HL-60 (cell line): Measurements from ENCODE around the gene HSPD1.
A peak's percentile ranks its signal among the peaks of the same experiment; 100 is the strongest.

Experiments
- DNase-seq, 2 experiments: peaks; one replicate each; pipeline ENCODE4 v3.0.0-alpha.2; 2010 to 2020; ENCODE audit warnings: low read depth in 1 of 2, low spot score in 1 of 2
- H3K27ac ChIP-seq: fragments of 250-450 bp; sonication (Bioruptor Pico); replicated peaks from 2 replicates; pipeline ENCODE4 v1.5.1; 2020; ENCODE audit warnings: mild to moderate bottlenecking, moderate library complexity
- H3K27me3 ChIP-seq: fragments of 250-450 bp; sonication (Bioruptor Pico); 2 replicates; pipeline ENCODE4 v1.5.1; 2021; ENCODE audit warnings: mild to moderate bottlenecking, moderate library complexity; ENCODE audit not compliant: insufficient read depth, poor library complexity, severe bottlenecking
- H3K4me3 ChIP-seq: replicated peaks from 2 replicates; pipeline ENCODE4 v1.5.1; 2011; ENCODE audit warnings: mild to moderate bottlenecking, control low read depth, low read length; ENCODE audit not compliant: insufficient read depth
- CTCF ChIP-seq: IDR thresholded peaks from one replicate; pipeline ENCODE4 v1.5.1; 2011; ENCODE audit warnings: low read length, control low read depth, inconsistent platforms; ENCODE audit not compliant: insufficient read depth
- GABPA ChIP-seq: IDR thresholded peaks from 2 replicates; pipeline ENCODE4 v1.6.1; 2012; ENCODE audit warnings: low read depth
- POLR2AphosphoS5 ChIP-seq: IDR thresholded peaks from 2 replicates; pipeline ENCODE4 v1.6.1; 2012; ENCODE audit warnings: low read depth
- REST ChIP-seq: IDR thresholded peaks from 2 replicates; pipeline ENCODE4 v1.6.1; 2012; ENCODE audit warnings: low read depth; ENCODE audit not compliant: insufficient replicate concordance
- SPI1 ChIP-seq: IDR thresholded peaks from 2 replicates; pipeline ENCODE4 v1.6.1; 2012; ENCODE audit warnings: low read depth, mild to moderate bottlenecking, borderline replicate concordance

HSPD1 gene

GRCh38 chr2:197454923-197455322 is 44.7 kb downstream of the HSPD1 start:
- no peaks in the 10 kb centered on the region for H3K27me3 ChIP-seq
- H3K27ac ChIP-seq: no peak overlapping the region
- TF ChIP-seq POLR2AphosphoS5: no peak
- no peak for TF ChIP-seq REST
- no peak for TF ChIP-seq SPI1
- TF ChIP-seq GABPA: no peak
- no peak for TF ChIP-seq CTCF
- no peak for DNase-seq
- H3K4me3 ChIP-seq: peak overlapping the region; percentile 59

GRCh38 chr2:197453914-197454398 is 45.7 kb downstream of the HSPD1 start:
- Histone ChIP-seq H3K4me3 (peak overlapping the region; percentile 59), H3K27me3 (no peaks in the 10 kb centered on the region), H3K27ac (peak overlapping the region; percentile 88)
- DNase-seq: peak in 1 of 2 experiments; percentile 58
- TF ChIP-seq SPI1 (no peak), POLR2AphosphoS5 (no peak), REST (no peak), CTCF (no peak), GABPA (no peak)

GRCh38 chr2:197453123-197453913 is 46.3 kb downstream of the HSPD1 start, which contains the start of gene COQ10B:
TSS of gene COQ10B (plus strand) at chr2:197453552. CDS start at chr2:197453561, 9 bp downstream.
- Histone ChIP-seq H3K27ac (peak within 1 kb of the TSS; percentile 88), H3K27me3 (no peaks in the 10 kb centered on the region), H3K4me3 (peak within 1 kb of the TSS; percentile 59)
- peak; percentile 100 for DNase-seq
- TF ChIP-seq POLR2AphosphoS5 (peak; percentile 71), CTCF (no peak), REST (peak; percentile 47), GABPA (peak; percentile 77), SPI1 (no peak)
